ENCODE data around the gene PPP1R36. TPM values are rescaled to one million over a fixed set of nuclear protein-coding genes. Genes with fewer than 3 reads are reported as not detected.

PPP1R36 gene
- total and polyA plus RNA-seq, 2 donors (not counting 3 experiments of a cell fraction or from before 2014, with no cell fraction given), result 0.28 to 0.60 TPM

GRCh38 chr14:64507376-64508156, 42.2 kb upstream of the PPP1R36 start:
- no TSS peak for BruUV-seq (replicated peaks)
- dilution Hi-C loops (cut with MboI; ENCODE audit: extremely low pct_ligation_motif_present, low sequenced_read_pairs), result no loop called here

More at GRCh38 chr14:64507376-64508156, 42.2 kb upstream of the PPP1R36 start:
- intact Hi-C loops (cut with micrococcal nuclease), result loop anchor here (10.0 kb wide), 1 partner anchor 863 kb away; the partner anchor contains the start of gene WDR89
- H3K9me3 ChIP-seq (replicated peaks; ENCODE audit: control insufficient read depth, insufficient read depth, low read length), result no peaks in the 10 kb centered on the region
- H3K9me1 ChIP-seq (replicated peaks; ENCODE audit: control insufficient read depth, extremely low read depth, insufficient read depth, low read length), result no peaks in the 10 kb centered on the region
- no peaks in the 10 kb centered on the region for H3K27me3 ChIP-seq (ENCODE audit: control insufficient read depth in 2 of 2, insufficient read depth in 2 of 2, low read length in 2 of 2)
- FAIRE-seq (no peak), DNase-seq (ENCODE audit: low read depth, low spot score) (no peak)
- no peak overlapping the region for H3K9ac ChIP-seq (replicated peaks; ENCODE audit: extremely low read depth, insufficient read depth, low read length)
- no peak overlapping the region for H3K4me3 ChIP-seq (replicated peaks in 1 of 3; ENCODE audit: insufficient read depth in 1 of 3, low read depth in 1 of 3, low read length in 3 of 3)
- peaks cover 70% of the 10 kb centered on the region for H3K79me2 ChIP-seq (ENCODE audit: control insufficient read depth, insufficient read depth, low read length)
- CTCF ChIA-PET, result no interaction called here
- H3K27ac ChIP-seq (ENCODE audit: insufficient read depth, low read depth, low read length), result no peak overlapping the region
- no peak for TF ChIP-seq CTCF (IDR thresholded peaks at IDR 0.05; ENCODE audit: extremely low read depth in 1 of 2, insufficient read depth in 1 of 2, low read depth in 1 of 2, low read length in 2 of 2)
- H2AFZ ChIP-seq (ENCODE audit: low read depth, low read length), result no peak overlapping the region
- peak overlapping the region; percentile 78 for H3K4me2 ChIP-seq (ENCODE audit: insufficient read depth, low read length)
- POLR2A ChIA-PET, result no interaction called here
- H3K36me3 ChIP-seq (ENCODE audit: control insufficient read depth in 2 of 2, extremely low read depth in 1 of 2, insufficient read depth in 2 of 2, low read length in 2 of 2), result no peaks in the 10 kb centered on the region
- peaks cover 29% of the 10 kb centered on the region for H3K4me1 ChIP-seq (ENCODE audit: control insufficient read depth, extremely low read depth, insufficient read depth, low read length)
- H4K20me1 ChIP-seq (replicated peaks; ENCODE audit: control insufficient read depth, extremely low read depth, insufficient read depth, low read length), result peaks cover 23% of the 10 kb centered on the region
